HFFc6 (cell line): Measurements from ENCODE around the gene TSC1. TPM values are rescaled to one million over a fixed set of nuclear protein-coding genes. Genes with fewer than 3 reads are reported as not detected.

Source experiments
- DNase-seq: peaks from one replicate; pipeline ENCODE4 v3.0.0-alpha.2; 2018
- H3K27ac Mint-ChIP-seq: 2 replicates; pipeline ENCODE4 v1.8.0; 2020; ENCODE audit warnings: mild to moderate bottlenecking, mixed read lengths
- H3K27me3 Mint-ChIP-seq: 2 replicates; pipeline ENCODE4 v1.8.0; 2021; ENCODE audit warnings: mild to moderate bottlenecking, moderate library complexity, mixed read lengths; ENCODE audit not compliant: insufficient read depth
- H3K36me3 Mint-ChIP-seq: 2 replicates; pipeline ENCODE4 v1.8.0; 2021; ENCODE audit warnings: low read depth, mixed read lengths
- H3K4me1 Mint-ChIP-seq: 2 replicates; pipeline ENCODE4 v1.8.0; 2020; ENCODE audit warnings: low read depth, mixed read lengths
- H3K4me3 Mint-ChIP-seq: 2 replicates; pipeline ENCODE4 v1.8.0; 2020; ENCODE audit warnings: mild to moderate bottlenecking, moderate library complexity, mixed read lengths
- H3K9me3 Mint-ChIP-seq: 2 replicates; pipeline ENCODE4 v1.8.0; 2020; ENCODE audit warnings: mild to moderate bottlenecking, mixed read lengths
- total RNA-seq, 6 experiments: library from RNA; stranded (reverse); fragmentation: NEBNext Ultra II Directional; extraction: Animal tissue kit (Norgen Biotek cat#: 25700); gene quantifications; 2 replicates in 1 of 6; 3 replicates in 5 of 6; pipeline ENCODE4 v1.2.3, GENCODE V29; 2021
- TF ChIP-seq, protein P1 (sequence below): fragments of 200-600 bp; sonication (generic); IDR thresholded peaks from 2 replicates; pipeline ENCODE4 v1.5.0; 2021; ENCODE audit warnings: antibody characterized with exemption, mild to moderate bottlenecking

Gene TSC1
- total RNA-seq, 6 experiments from 2014 or later: 36.0 to 39.7 (median 37.1) TPM

DNA sequence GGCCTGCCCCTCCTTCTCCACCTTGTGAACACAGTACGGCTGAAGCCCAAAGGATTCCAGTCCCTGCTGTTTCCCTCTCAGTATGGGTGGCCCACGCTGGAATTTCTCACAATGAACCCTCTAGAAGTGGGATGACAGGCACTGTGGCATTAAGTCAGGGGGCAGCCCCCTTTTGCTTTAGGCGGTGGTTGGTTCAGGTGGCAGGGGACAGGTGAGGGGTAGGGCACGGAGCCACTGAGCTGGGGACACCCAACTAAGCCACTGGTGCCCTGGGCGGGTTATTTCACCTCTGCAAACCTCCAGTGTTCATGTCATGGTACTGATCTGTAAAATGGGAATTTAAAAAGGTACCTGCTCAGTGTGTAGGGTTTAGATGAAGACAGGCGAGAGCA is 58.1 kb downstream of the TSC1 start:
- H3K9me3 Mint-ChIP-seq: no peaks in the 10 kb centered on the region
- no peaks in the 10 kb centered on the region; the same call in none of the 2 replicates for H3K27me3 Mint-ChIP-seq
- no peaks in the 10 kb centered on the region for H3K36me3 Mint-ChIP-seq
- H3K27ac Mint-ChIP-seq: no peak overlapping the region
- no peak for DNase-seq
- H3K4me1 Mint-ChIP-seq: no peaks in the 10 kb centered on the region
- no peak overlapping the region for H3K4me3 Mint-ChIP-seq
- TF ChIP-seq, protein P1, sequence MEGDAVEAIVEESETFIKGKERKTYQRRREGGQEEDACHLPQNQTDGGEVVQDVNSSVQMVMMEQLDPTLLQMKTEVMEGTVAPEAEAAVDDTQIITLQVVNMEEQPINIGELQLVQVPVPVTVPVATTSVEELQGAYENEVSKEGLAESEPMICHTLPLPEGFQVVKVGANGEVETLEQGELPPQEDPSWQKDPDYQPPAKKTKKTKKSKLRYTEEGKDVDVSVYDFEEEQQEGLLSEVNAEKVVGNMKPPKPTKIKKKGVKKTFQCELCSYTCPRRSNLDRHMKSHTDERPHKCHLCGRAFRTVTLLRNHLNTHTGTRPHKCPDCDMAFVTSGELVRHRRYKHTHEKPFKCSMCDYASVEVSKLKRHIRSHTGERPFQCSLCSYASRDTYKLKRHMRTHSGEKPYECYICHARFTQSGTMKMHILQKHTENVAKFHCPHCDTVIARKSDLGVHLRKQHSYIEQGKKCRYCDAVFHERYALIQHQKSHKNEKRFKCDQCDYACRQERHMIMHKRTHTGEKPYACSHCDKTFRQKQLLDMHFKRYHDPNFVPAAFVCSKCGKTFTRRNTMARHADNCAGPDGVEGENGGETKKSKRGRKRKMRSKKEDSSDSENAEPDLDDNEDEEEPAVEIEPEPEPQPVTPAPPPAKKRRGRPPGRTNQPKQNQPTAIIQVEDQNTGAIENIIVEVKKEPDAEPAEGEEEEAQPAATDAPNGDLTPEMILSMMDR: no peak

DNA sequence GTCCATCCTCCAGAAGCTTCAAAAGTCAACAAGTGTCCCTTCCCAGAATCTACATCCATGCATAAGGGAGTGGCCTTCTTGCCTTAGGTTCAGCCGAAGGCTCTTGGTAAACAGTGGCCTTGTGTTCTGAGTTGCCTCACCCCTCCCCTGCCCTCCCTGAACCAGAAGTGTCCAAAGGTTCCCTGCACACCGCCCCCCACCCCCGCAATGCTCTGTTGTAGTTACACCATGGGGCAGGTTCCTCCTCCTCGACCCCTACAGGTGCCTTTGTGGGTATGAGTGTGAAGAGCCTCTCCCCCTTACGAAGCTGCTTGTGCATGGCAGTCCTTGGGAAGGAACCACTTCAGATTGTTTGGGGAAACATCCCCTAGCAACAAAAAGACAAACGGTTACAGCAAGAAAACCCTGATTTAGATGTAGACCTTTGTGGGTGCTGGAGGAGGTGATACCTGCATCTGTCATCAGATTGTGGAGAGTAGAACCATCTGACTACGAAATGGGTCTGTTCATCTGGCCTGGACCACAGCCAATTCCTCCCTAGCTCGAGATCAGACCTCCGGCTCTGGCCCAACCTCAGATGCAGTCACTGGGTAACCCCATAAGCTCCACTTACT is 58.6 kb downstream of the TSC1 start:
- no peaks in the 10 kb centered on the region; the same call in none of the 2 replicates for H3K27me3 Mint-ChIP-seq
- H3K9me3 Mint-ChIP-seq: no peaks in the 10 kb centered on the region
- no peaks in the 10 kb centered on the region for H3K36me3 Mint-ChIP-seq
- no peak overlapping the region for H3K4me3 Mint-ChIP-seq
- H3K27ac Mint-ChIP-seq: no peak overlapping the region
- no peak for DNase-seq
- TF ChIP-seq, protein P1: no peak
- H3K4me1 Mint-ChIP-seq: no peaks in the 10 kb centered on the region

DNA sequence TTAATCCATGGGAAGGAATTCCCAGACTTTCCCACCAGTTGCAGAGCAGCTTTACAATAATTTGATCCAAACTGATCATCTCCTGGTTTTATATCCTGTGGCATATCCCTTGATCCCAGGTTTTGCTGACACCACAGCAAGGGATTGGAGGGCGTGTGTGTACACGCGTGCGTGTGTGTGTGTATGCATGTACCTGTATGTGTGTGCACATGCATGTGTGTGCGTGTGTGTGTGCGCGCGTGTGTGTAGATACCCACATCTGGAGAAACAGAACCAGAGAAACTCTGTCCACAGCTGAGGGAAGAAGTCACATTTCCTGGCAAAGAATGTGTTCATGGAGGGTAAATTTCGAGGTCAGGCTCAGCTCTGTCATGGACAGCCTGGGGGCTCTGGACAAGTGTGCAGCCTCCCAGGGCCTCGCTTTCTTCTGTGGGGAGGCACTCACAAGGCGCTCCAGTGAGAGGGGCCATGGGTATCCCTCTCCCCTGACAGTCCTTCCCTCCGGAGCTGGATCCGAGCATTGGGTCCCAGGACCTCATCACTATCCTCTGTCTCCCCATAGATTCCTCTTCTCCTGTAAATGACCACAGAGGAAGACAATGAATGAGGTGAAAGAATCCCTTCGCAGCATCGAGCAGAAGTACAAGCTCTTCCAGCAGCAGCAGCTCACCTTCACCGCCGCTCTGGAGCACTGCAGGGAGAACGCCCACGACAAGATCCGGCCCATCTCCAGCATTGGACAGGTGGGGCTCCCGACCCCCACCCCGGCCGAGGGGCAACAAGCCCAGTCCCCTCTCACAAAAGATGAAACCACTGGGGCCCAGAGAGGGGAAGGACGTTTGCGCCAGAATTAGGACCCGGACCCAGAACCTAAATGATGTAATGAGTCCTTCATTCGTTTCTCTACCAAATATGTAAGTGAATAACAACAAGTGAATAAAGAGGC is 60.8 kb downstream of the TSC1 start:
- DNase-seq: no peak
- H3K27me3 Mint-ChIP-seq: no peaks in the 10 kb centered on the region; the same call in none of the 2 replicates
- TF ChIP-seq, protein P1: no peak

DNA sequence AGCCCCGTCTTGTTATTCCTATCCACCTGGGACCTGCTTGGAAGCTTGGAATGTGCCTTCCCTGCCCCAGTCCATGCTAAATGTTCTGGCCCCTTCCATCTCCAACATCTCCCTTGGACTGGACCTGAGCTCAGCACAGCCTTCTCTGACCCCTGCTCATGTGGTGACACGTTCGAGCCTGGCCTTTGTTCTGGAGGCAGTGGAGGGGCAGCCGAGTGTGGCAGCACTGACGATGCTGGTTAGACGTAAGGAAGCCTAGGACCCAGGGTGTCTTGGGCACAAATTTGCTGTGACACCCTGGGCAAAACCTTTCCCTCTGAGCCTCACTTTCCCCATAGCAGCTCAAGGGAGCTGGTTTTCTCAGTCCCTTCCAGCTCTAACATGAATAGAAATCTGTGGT is 61.8 kb downstream of the TSC1 start:
- Mint-ChIP-seq H3K4me1 (peaks cover 13% of the 10 kb centered on the region), H3K27ac (no peak overlapping the region), H3K9me3 (no peaks in the 10 kb centered on the region), H3K27me3 (no peaks in the 10 kb centered on the region; the same call in none of the 2 replicates), H3K36me3 (no peaks in the 10 kb centered on the region), H3K4me3 (no peak overlapping the region)
- no peak for DNase-seq
- TF ChIP-seq, protein P1: no peak

More for the DNA sequence above, 60.8 kb downstream of the TSC1 start:
- H3K4me1 Mint-ChIP-seq: peaks cover 13% of the 10 kb centered on the region
- no peaks in the 10 kb centered on the region for H3K9me3 Mint-ChIP-seq
- no peak overlapping the region for H3K27ac Mint-ChIP-seq
- no peak overlapping the region for H3K4me3 Mint-ChIP-seq
- no peaks in the 10 kb centered on the region for H3K36me3 Mint-ChIP-seq

DNA sequence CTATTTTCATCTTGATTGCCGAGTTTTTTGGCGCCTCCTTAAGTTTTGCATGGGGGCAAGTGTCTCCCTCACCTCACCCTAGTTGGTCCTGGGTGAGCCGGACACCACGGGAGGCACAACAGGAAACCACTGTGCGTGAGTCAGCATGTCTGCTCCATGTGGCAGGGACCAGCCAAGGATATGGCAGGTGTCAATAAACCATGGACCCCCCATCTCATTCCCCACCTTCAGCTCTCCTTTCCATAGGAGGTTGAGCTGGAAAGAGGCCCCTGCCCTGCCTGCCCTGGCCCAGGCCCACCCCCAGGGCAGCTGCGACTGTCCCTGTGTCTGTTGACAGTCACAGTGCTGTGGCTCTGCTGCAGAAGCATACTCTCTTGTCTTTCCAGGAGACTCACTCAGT is 62.6 kb downstream of the TSC1 start:
- Mint-ChIP-seq H3K36me3 (no peaks in the 10 kb centered on the region), H3K4me3 (no peak overlapping the region), H3K27ac (no peak overlapping the region), H3K4me1 (peaks cover 13% of the 10 kb centered on the region), H3K9me3 (no peaks in the 10 kb centered on the region), H3K27me3 (peaks cover 2% of the 10 kb centered on the region)
- TF ChIP-seq, protein P1: no peak
- DNase-seq: no peak
